ENCODE measurements around the gene RIN1. TPM values are rescaled to one million over a fixed set of nuclear protein-coding genes. Genes with fewer than 3 reads are reported as not detected.

RIN1 gene
- total and polyA plus RNA-seq, 7 experiments from 2014 or later: 1.4 to 22.9 (median 9.1) TPM

Other genes starting within 250 kb of the RIN1 start
- gene KLC2, start 78.7 kb downstream of the RIN1 start, total RNA-seq: 10 to 100 TPM; 26.7 to 53.6 (median 41.5) TPM
- gene KLC2, start 78.7 kb downstream of the RIN1 start, polyA plus RNA-seq: 1 to 10 TPM; 5.5 to 7.6 TPM
- 100 to 1,000 TPM in 1 of 5 experiments, 10 to 100 TPM in 4; 60.6 to 151 (median 70.7) TPM for gene RAB1B, start 67.8 kb downstream of the RIN1 start, total RNA-seq
- gene RAB1B, start 67.8 kb downstream of the RIN1 start, polyA plus RNA-seq: 10 to 100 TPM; 11.3 to 13.5 TPM
- 10 to 100 TPM in 1 of 5 experiments, 1 to 10 TPM in 4; 1.3 to 12.3 (median 2.9) TPM for gene CNIH2, start 58.3 kb downstream of the RIN1 start, total RNA-seq
- gene CNIH2, start 58.3 kb downstream of the RIN1 start, polyA plus RNA-seq: not detected
- gene YIF1A, start 47.3 kb downstream of the RIN1 start, total RNA-seq: 10 to 100 TPM; 25.0 to 66.2 (median 33.3) TPM
- gene YIF1A, start 47.3 kb downstream of the RIN1 start, polyA plus RNA-seq: 10 to 100 TPM; 49.3 to 49.5 TPM
- under 1 TPM in 2 of 5 experiments, not detected in 3; 0.11 to 0.29 TPM for gene TMEM151A, start 44.5 kb downstream of the RIN1 start, total RNA-seq
- not detected for gene TMEM151A, start 44.5 kb downstream of the RIN1 start, polyA plus RNA-seq
- gene CD248, start 19.4 kb downstream of the RIN1 start, total RNA-seq: 1 to 10 TPM in 4 of 5 experiments, under 1 TPM in 1; 0.36 to 4.6 (median 1.8) TPM
- 10 to 100 TPM; 10.6 to 10.9 TPM for gene CD248, start 19.4 kb downstream of the RIN1 start, polyA plus RNA-seq
- 10 to 100 TPM; 35.9 to 50.8 (median 48.4) TPM for gene BRMS1, start 8.7 kb upstream of the RIN1 start, total RNA-seq
- gene BRMS1, start 8.7 kb upstream of the RIN1 start, polyA plus RNA-seq: 10 to 100 TPM; 56.7 to 73.5 TPM
- gene B4GAT1, start 11.2 kb upstream of the RIN1 start, total RNA-seq: 10 to 100 TPM in 2 of 5 experiments, 1 to 10 TPM in 3; 2.2 to 11.8 (median 7.6) TPM
- gene B4GAT1, start 11.2 kb upstream of the RIN1 start, polyA plus RNA-seq: 10 to 100 TPM; 13.5 to 18.2 TPM
- gene SLC29A2, start 35.3 kb upstream of the RIN1 start, total RNA-seq: 10 to 100 TPM in 3 of 5 experiments, 1 to 10 TPM in 2; 6.0 to 18.9 (median 12.0) TPM
- gene SLC29A2, start 35.3 kb upstream of the RIN1 start, polyA plus RNA-seq: 1 to 10 TPM; 2.7 to 6.2 TPM
- under 1 TPM in 1 of 5 experiments, not detected in 4; 0.53 TPM for gene NPAS4, start 84.6 kb upstream of the RIN1 start, total RNA-seq
- gene NPAS4, start 84.6 kb upstream of the RIN1 start, polyA plus RNA-seq: not detected
- gene MRPL11, start 102.4 kb upstream of the RIN1 start, total RNA-seq: 10 to 100 TPM; 23.5 to 64.1 (median 24.0) TPM
- 10 to 100 TPM; 83.2 to 89.3 TPM for gene MRPL11, start 102.4 kb upstream of the RIN1 start, polyA plus RNA-seq
- gene PELI3, start 130.5 kb upstream of the RIN1 start, total RNA-seq: 10 to 100 TPM; 10.6 to 27.3 (median 18.6) TPM
- 1 to 10 TPM; 5.2 to 8.4 TPM for gene PELI3, start 130.5 kb upstream of the RIN1 start, polyA plus RNA-seq
- 10 to 100 TPM; 15.8 to 75.7 (median 19.4) TPM for gene DPP3, start 144.0 kb upstream of the RIN1 start, total RNA-seq
- gene DPP3, start 144.0 kb upstream of the RIN1 start, polyA plus RNA-seq: 10 to 100 TPM; 18.6 to 22.2 TPM
- 10 to 100 TPM; 16.9 to 38.2 (median 23.6) TPM for gene BBS1, start 174.2 kb upstream of the RIN1 start, total RNA-seq
- 10 to 100 TPM in 1 of 2 donors, 1 to 10 TPM in 1; 9.6 to 13.9 TPM for gene BBS1, start 174.2 kb upstream of the RIN1 start, polyA plus RNA-seq
- 10 to 100 TPM; 14.5 to 24.5 (median 19.2) TPM for gene ZDHHC24, start 209.6 kb upstream of the RIN1 start, total RNA-seq
- gene ZDHHC24, start 209.6 kb upstream of the RIN1 start, polyA plus RNA-seq: 10 to 100 TPM in 1 of 2 donors, 1 to 10 TPM in 1; 7.8 to 11.8 TPM
- under 1 TPM in 1 of 5 experiments, not detected in 4; 0.32 TPM for gene ACTN3, start 210.5 kb upstream of the RIN1 start, total RNA-seq
- gene ACTN3, start 210.5 kb upstream of the RIN1 start, polyA plus RNA-seq: not detected
- gene CTSF, start 232.2 kb upstream of the RIN1 start, total RNA-seq: 10 to 100 TPM in 4 of 5 experiments, 1 to 10 TPM in 1; 2.3 to 49.7 (median 21.1) TPM
- 10 to 100 TPM; 27.3 to 28.8 TPM for gene CTSF, start 232.2 kb upstream of the RIN1 start, polyA plus RNA-seq